K562 (cell line): Measurements from ENCODE around the gene CFAP70. TPM values are rescaled to one million over a fixed set of nuclear protein-coding genes. Genes with fewer than 3 reads are reported as not detected.

Experiments used
- GABPB1 ChIP-seq: sonication (generic); formaldehyde crosslinking; IDR thresholded peaks from 2 replicates; pipeline ENCODE4 v1.8.0; 2022; ENCODE audit warnings: mild to moderate bottlenecking, missing genetic modification reagents
- GTF2E2 ChIP-seq: fragments of 200-800 bp; sonication (Bioruptor generic); IDR thresholded peaks from 2 replicates; pipeline ENCODE4 v1.6.1; 2016; ENCODE audit warnings: missing genetic modification characterization, missing compliant biosample characterization
- KLF16 ChIP-seq: IDR thresholded peaks from 2 replicates; pipeline ENCODE4 v1.6.1; 2016; ENCODE audit warnings: antibody characterized with exemption
- NFRKB ChIP-seq: fragments of 450-650 bp; IDR thresholded peaks from 2 replicates; pipeline ENCODE4 v1.6.1; 2016; ENCODE audit warnings: low read depth
- NR1H2 ChIP-seq: sonication (generic); formaldehyde crosslinking; IDR thresholded peaks from 2 replicates; pipeline ENCODE4 v1.4.0; 2020; ENCODE audit warnings: mild to moderate bottlenecking, missing genetic modification reagents
- RFX7 ChIP-seq: fragments of 250-450 bp; sonication (Bioruptor Pico); IDR thresholded peaks from 2 replicates; pipeline ENCODE4 v1.5.1; 2021; ENCODE audit warnings: mild to moderate bottlenecking
- SMAD4 ChIP-seq: fragments of 250-450 bp; sonication (Bioruptor Pico); conservative IDR thresholded peaks from 2 replicates; pipeline ENCODE4 v1.8.0; 2021; ENCODE audit warnings: inconsistent platforms, mild to moderate bottlenecking, moderate library complexity
- ZNF274 ChIP-seq: IDR thresholded peaks from 2 replicates; pipeline ENCODE4 v1.6.1; 2011; ENCODE audit warnings: low read depth, mild to moderate bottlenecking, low read length, moderate library complexity, borderline replicate concordance
- ZNF347 ChIP-seq: fragments of 450-650 bp; formaldehyde crosslinking; IDR thresholded peaks from 2 replicates; pipeline ENCODE4 v1.4.0; 2020; ENCODE audit warnings: low read depth, mild to moderate bottlenecking, moderate library complexity
- ZNF445 ChIP-seq: fragments of 250-450 bp; sonication (Bioruptor Pico); IDR thresholded peaks from 2 replicates; pipeline ENCODE4 v1.4.0; 2020; ENCODE audit warnings: low read depth, mild to moderate bottlenecking, moderate library complexity
- polyA plus RNA-seq, 8 experiments: library from polyadenylated mRNA; depleted of rRNA in 4 of 8; stranded (reverse) in 5 of 8; unstranded in 3 of 8; fragments of >200 nt; fragmentation: Nextera tagmentation in 2 of 8; fragmentation: Illumina TruSeq in 1 of 8; extraction: Ambion mirVana in 2 of 8; extraction: Trizol in 1 of 8; gene quantifications; 2 replicates each; pipeline versions ENCODE4 v1.2.1 to v1.2.3, GENCODE V29; 2011 to 2014; ENCODE audit warnings: inconsistent platforms in 1 of 8, missing spikeins in 1 of 8
- total RNA-seq, 7 experiments: library from RNA; depleted of rRNA in 6 of 7; stranded (reverse); fragments of >200 nt in 6 of 7; fragmentation: Illumina TruSeq in 2 of 7; extraction: Trizol in 2 of 7; gene quantifications; 2 replicates each; pipeline versions ENCODE4 v1.2.1 to v1.2.3, GENCODE V29; 2011 to 2021; ENCODE audit warnings: low replicate concordance in 1 of 7
- TF ChIP-seq, protein P1 (sequence below), 2 experiments: fragments of 200-800 bp in 1 of 2; sonication (Bioruptor generic) in 1 of 2; sonication (generic) in 1 of 2; formaldehyde crosslinking in 1 of 2; IDR thresholded peaks in 1 of 2; conservative IDR thresholded peaks in 1 of 2; 2 replicates each; pipeline versions ENCODE4 v1.5.0 to v1.6.1; 2016 to 2020; ENCODE audit warnings: missing compliant biosample characterization in 1 of 2, missing genetic modification characterization in 1 of 2, missing genetic modification reagents in 1 of 2
- TF ChIP-seq, protein P2 (sequence below): fragments of 250-450 bp; sonication (Bioruptor Pico); IDR thresholded peaks from 2 replicates; pipeline ENCODE4 v1.4.0; 2020; ENCODE audit warnings: mild to moderate bottlenecking

The CFAP70 gene
- total and polyA plus RNA-seq, 9 of the 15 experiments (the other 6 are each of a cell fraction or from before 2014, with no cell fraction given) = 0.27 to 1.6 (median 0.86) TPM

- TF ChIP-seq, protein P1, sequence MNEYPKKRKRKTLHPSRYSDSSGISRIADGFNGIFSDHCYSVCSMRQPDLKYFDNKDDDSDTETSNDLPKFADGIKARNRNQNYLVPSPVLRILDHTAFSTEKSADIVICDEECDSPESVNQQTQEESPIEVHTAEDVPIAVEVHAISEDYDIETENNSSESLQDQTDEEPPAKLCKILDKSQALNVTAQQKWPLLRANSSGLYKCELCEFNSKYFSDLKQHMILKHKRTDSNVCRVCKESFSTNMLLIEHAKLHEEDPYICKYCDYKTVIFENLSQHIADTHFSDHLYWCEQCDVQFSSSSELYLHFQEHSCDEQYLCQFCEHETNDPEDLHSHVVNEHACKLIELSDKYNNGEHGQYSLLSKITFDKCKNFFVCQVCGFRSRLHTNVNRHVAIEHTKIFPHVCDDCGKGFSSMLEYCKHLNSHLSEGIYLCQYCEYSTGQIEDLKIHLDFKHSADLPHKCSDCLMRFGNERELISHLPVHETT (CRISPR knock-in tag; conservative IDR thresholded peaks at IDR 0.05 in 1 of 2, IDR thresholded peaks at IDR 0.05 in 1 of 2) = peak in 1 of 2 experiments; percentile 89; a peak in 2 of 4 replicates
- TF ChIP-seq ZNF445 (CRISPR knock-in tag) (no peak), ZNF347 (CRISPR knock-in tag) (no peak), NFRKB (0 out of 2 replicates have a peak, but pooled peaks have one; percentile 60), GABPB1 (CRISPR knock-in tag) (peak; percentile 89), KLF16 (no peak), NR1H2 (no peak; the same call in none of the 2 replicates), GTF2E2 (tag) (peak; percentile 92; the same call in 1 of the 2 replicates), ZNF274 (no peak), SMAD4 (CRISPR knock-in tag) (peak; percentile 92), RFX7 (CRISPR knock-in tag) (peak; percentile 37; the same call in 1 of the 2 replicates)
- TF ChIP-seq, protein P2, sequence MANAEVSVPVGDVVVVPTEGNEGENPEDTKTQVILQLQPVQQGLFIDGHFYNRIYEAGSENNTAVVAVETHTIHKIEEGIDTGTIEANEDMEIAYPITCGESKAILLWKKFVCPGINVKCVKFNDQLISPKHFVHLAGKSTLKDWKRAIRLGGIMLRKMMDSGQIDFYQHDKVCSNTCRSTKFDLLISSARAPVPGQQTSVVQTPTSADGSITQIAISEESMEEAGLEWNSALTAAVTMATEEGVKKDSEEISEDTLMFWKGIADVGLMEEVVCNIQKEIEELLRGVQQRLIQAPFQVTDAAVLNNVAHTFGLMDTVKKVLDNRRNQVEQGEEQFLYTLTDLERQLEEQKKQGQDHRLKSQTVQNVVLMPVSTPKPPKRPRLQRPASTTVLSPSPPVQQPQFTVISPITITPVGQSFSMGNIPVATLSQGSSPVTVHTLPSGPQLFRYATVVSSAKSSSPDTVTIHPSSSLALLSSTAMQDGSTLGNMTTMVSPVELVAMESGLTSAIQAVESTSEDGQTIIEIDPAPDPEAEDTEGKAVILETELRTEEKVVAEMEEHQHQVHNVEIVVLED (CRISPR knock-in tag) = peak; percentile 74
Observed at GRCh38 chr10:73246646-73247508, 111.8 kb downstream of the CFAP70 start, which contains the start of gene DNAJC9 (continued).
